ENCODE results near the gene TRIM71.
"Not testable (repeated sequence)": the region's sequence is repeated elsewhere in the genome, so short reads cannot be mapped to it uniquely, and the experiment has no call there.

The TRIM71 gene

DNA sequence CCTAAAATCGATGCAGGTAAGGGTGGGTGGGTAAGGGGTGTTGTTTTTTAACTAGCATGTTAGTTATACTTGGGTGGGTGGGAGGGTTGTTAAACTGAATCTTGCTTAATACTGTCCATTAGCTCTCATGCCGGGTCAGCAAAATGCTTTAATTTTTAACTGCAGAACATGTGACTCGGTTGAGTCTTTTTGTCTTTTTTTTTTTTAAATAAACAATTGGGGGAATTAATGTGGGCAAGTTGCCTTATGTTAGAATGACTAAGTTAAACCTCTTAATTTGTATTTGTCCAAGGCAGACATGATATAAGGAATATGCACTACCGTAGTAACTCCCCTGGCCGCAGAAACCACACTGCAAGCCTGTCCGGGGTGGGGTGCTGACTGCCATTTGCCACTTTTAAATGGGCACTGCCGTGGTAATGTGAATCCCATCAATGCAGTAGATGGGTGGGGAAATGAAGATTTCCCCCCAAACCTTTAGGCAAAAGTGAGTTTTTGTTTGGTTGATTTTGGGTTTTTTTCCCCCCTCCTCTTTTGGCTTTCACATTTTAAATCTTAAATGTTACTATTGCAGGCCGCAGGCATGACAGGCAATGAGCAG is 79.3 kb downstream of the TRIM71 start:
- H3K27me3 Mint-ChIP-seq = peaks cover 30% of the 10 kb centered on the region
- ATAC-seq = no peak
- no peak overlapping the region for H3K4me3 Mint-ChIP-seq
- H3K4me1 Mint-ChIP-seq = no peaks in the 10 kb centered on the region
- H3K27ac Mint-ChIP-seq = no peak overlapping the region
- H3K36me3 Mint-ChIP-seq = no peaks in the 10 kb centered on the region
- H3K9me3 Mint-ChIP-seq = no peaks in the 10 kb centered on the region

- Mint-ChIP-seq H3K4me1 (peaks cover 3% of the 10 kb centered on the region), H3K36me3 (no peaks in the 10 kb centered on the region), H3K27ac (no peak overlapping the region), H3K9me3 (no peaks in the 10 kb centered on the region), H3K27me3 (peaks cover 21% of the 10 kb centered on the region), H3K4me3 (no peak overlapping the region)
- no peak for ATAC-seq
Observed at GRCh38 chr3:32897981-32898623, 80.3 kb downstream of the TRIM71 start.

DNA sequence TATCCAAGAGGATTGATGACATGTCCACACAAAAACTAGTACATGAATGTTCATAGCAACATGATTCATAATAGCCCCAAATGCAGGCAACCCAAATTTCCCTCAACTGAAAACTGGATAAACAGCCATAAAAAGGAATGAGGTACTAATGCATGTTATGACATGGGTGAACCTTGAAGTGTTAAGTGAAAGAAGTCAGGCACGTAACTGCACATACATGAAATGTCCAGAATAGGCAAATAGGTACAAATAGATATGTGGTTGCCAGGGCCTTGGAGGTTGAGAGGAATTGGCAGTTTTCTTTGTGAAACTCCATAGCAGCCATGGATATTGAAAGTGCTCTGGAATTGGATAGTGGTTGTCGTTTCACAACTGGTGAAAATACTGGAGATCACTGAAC is 81.5 kb downstream of the TRIM71 start:
- peaks cover 21% of the 10 kb centered on the region for H3K27me3 Mint-ChIP-seq
- H3K4me1 Mint-ChIP-seq = peaks cover 5% of the 10 kb centered on the region

GRCh38 chr3:32901005-32901932 is 83.5 kb downstream of the TRIM71 start:
- no peak overlapping the region for H3K4me3 Mint-ChIP-seq
- no peak for ATAC-seq
- H3K27me3 Mint-ChIP-seq = peaks cover 21% of the 10 kb centered on the region
- no peak overlapping the region for H3K27ac Mint-ChIP-seq
- H3K36me3 Mint-ChIP-seq = no peaks in the 10 kb centered on the region
- no peaks in the 10 kb centered on the region for H3K9me3 Mint-ChIP-seq
- peaks cover 5% of the 10 kb centered on the region for H3K4me1 Mint-ChIP-seq

More for the DNA sequence above, 81.5 kb downstream of the TRIM71 start:
- H3K4me3 Mint-ChIP-seq = no peak overlapping the region
- no peak for ATAC-seq
- H3K36me3 Mint-ChIP-seq = no peaks in the 10 kb centered on the region
- no peak overlapping the region for H3K27ac Mint-ChIP-seq
- H3K9me3 Mint-ChIP-seq = no peaks in the 10 kb centered on the region

DNA sequence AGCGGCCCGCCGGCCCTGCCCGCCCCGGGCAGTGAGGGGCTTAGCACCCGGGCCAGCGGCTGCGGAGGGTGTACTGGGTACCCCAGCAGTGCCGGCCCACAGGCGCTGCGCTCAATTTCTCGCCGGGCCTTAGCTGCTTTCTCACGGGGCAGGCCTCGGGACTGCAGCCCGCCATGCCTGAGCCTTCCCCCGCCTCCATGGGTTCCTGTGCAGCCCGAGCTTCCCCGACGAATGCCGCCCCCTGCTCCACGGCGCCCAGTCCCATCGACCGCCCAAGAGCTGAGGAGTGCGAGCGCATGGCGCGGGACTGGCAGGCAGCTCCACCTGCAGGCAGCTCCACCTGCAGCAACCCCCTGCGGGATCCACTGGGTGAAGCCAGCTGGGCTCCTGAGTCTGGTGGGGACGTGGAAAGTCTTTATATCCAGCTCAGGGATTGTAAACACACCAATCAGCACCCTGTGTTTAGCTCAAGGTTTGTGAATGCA is 85.1 kb downstream of the TRIM71 start:
- H3K4me3 Mint-ChIP-seq = peak overlapping the region; percentile 80
- peaks cover 20% of the 10 kb centered on the region for H3K27me3 Mint-ChIP-seq
- not testable (repeated sequence) for H3K27ac Mint-ChIP-seq, H3K36me3 Mint-ChIP-seq, ATAC-seq, H3K9me3 Mint-ChIP-seq, H3K4me1 Mint-ChIP-seq

GRCh38 chr3:32903953-32904352 is 86.2 kb downstream of the TRIM71 start:
- Mint-ChIP-seq H3K4me3 (no peak overlapping the region), H3K27me3 (peaks cover 11% of the 10 kb centered on the region), H3K27ac (no peak overlapping the region), H3K4me1 (peaks cover 5% of the 10 kb centered on the region), H3K9me3 (no peaks in the 10 kb centered on the region), H3K36me3 (no peaks in the 10 kb centered on the region)
- no peak for ATAC-seq

GRCh38 chr3:32909999-32910398 is 92.2 kb downstream of the TRIM71 start:
- Mint-ChIP-seq H3K27me3 (no peaks in the 10 kb centered on the region), H3K36me3 (no peaks in the 10 kb centered on the region), H3K27ac (no peak overlapping the region), H3K9me3 (no peaks in the 10 kb centered on the region), H3K4me1 (no peaks in the 10 kb centered on the region), H3K4me3 (no peak overlapping the region)
- ATAC-seq = no peak

GRCh38 chr3:32910954-32911353 is 93.2 kb downstream of the TRIM71 start:
- H3K27me3 Mint-ChIP-seq = no peaks in the 10 kb centered on the region
- H3K4me3 Mint-ChIP-seq = no peak overlapping the region
- no peak for ATAC-seq
- no peaks in the 10 kb centered on the region for H3K36me3 Mint-ChIP-seq
- H3K4me1 Mint-ChIP-seq = no peaks in the 10 kb centered on the region
- H3K27ac Mint-ChIP-seq = no peak overlapping the region
- H3K9me3 Mint-ChIP-seq = no peaks in the 10 kb centered on the region

- no peaks in the 10 kb centered on the region for H3K4me1 Mint-ChIP-seq
- no peaks in the 10 kb centered on the region for H3K27me3 Mint-ChIP-seq
- ATAC-seq = no peak
- no peak overlapping the region for H3K4me3 Mint-ChIP-seq
- H3K9me3 Mint-ChIP-seq = peaks cover 5% of the 10 kb centered on the region
- H3K27ac Mint-ChIP-seq = no peak overlapping the region
- peaks cover 6% of the 10 kb centered on the region for H3K36me3 Mint-ChIP-seq
Observed at GRCh38 chr3:32912046-32912445, 94.2 kb downstream of the TRIM71 start.

GRCh38 chr3:32913790-32914446 is 96.1 kb downstream of the TRIM71 start:
- Mint-ChIP-seq H3K27ac (no peak overlapping the region), H3K4me3 (no peak overlapping the region), H3K9me3 (peaks cover 13% of the 10 kb centered on the region), H3K4me1 (no peaks in the 10 kb centered on the region), H3K27me3 (no peaks in the 10 kb centered on the region), H3K36me3 (peaks cover 11% of the 10 kb centered on the region)
- ATAC-seq = peak; percentile 24

DNA sequence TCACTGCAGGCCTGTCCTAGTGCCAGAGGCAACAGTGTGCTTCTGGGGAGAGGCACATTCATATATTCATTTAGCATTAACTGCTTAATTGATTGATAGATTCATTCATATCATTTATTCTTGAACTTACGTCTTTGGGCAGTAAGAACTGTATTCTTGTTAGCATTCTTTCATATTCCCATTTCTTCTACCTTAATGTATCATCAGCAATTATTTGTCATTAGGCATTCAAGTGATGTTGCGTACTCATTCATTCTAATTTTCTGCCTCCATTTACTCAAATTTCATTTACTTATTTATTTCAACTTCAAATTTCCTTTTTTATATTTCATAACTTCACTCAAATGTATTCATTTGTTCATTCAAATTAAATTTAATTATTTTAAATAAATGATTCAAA is 102.1 kb downstream of the TRIM71 start:
- H3K4me1 Mint-ChIP-seq = no peaks in the 10 kb centered on the region
- peaks cover 11% of the 10 kb centered on the region for H3K36me3 Mint-ChIP-seq
- no peaks in the 10 kb centered on the region for H3K27me3 Mint-ChIP-seq
- peaks cover 13% of the 10 kb centered on the region for H3K9me3 Mint-ChIP-seq
- no peak for ATAC-seq
- no peak overlapping the region for H3K27ac Mint-ChIP-seq
- no peak overlapping the region for H3K4me3 Mint-ChIP-seq

DNA sequence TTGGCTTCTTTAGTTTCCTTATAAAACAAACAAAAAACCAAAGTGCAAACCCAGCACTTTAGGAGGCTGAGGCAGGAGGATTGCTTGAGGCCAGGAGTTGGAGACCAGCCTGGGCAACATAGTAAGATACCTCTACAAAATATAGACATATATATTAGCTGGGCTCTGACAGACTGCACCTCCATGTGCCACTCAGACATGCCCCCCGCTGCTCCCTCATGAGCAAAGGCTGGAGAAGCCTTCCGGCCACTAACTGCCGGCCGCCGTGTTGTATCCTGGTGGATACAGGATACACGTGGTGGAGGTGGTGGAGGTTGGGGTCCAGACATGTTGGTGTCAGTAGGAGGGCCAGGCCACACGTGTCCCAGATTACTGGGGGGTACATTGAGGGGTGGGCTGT is 104.3 kb downstream of the TRIM71 start:
- Mint-ChIP-seq H3K4me3 (no peak overlapping the region), H3K4me1 (no peaks in the 10 kb centered on the region), H3K36me3 (peaks cover 4% of the 10 kb centered on the region), H3K27me3 (no peaks in the 10 kb centered on the region), H3K9me3 (peaks cover 8% of the 10 kb centered on the region), H3K27ac (no peak overlapping the region)
- no peak for ATAC-seq

GRCh38 chr3:32930161-32930560 is 112.4 kb downstream of the TRIM71 start:
- Mint-ChIP-seq H3K27ac (no peak overlapping the region), H3K9me3 (peaks cover 3% of the 10 kb centered on the region), H3K27me3 (peaks cover 17% of the 10 kb centered on the region), H3K4me3 (no peak overlapping the region), H3K36me3 (no peaks in the 10 kb centered on the region), H3K4me1 (no peaks in the 10 kb centered on the region)
- ATAC-seq = no peak

GRCh38 chr3:32931273-32931672 is 113.5 kb downstream of the TRIM71 start:
- not testable (repeated sequence) for H3K9me3 Mint-ChIP-seq, H3K27ac Mint-ChIP-seq, H3K4me1 Mint-ChIP-seq, H3K36me3 Mint-ChIP-seq, H3K4me3 Mint-ChIP-seq, ATAC-seq
- H3K27me3 Mint-ChIP-seq = peaks cover 17% of the 10 kb centered on the region

DNA sequence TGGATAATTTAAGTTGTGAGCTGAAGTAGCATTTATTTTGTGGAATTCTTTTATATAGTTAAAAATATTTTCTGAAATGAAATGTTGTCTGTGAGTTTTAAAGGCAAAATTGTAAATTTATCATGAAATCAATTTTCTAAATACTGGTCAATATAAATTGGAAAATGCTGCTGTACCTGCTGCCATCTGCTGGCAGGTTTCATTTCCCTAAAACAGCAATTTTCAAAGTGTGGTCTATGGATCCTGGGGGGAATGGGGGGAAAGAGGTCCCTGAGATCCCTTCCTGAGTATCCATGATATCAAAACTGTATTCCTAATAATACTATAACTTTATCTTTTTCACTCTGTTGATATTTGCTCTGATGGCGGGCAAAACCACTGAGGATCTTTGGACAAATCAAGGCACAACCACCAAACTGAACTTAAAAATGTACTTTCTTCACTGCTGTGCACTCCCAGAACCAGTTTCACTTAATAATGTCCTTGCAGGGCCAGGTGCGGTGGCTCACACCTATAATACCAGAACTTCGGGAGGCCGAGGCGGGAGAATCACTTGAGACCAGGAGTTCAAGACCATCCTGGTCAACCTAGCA is 116.4 kb downstream of the TRIM71 start:
- no peaks in the 10 kb centered on the region for H3K4me1 Mint-ChIP-seq
- no peaks in the 10 kb centered on the region for H3K36me3 Mint-ChIP-seq
- peaks cover 3% of the 10 kb centered on the region for H3K9me3 Mint-ChIP-seq
- H3K27me3 Mint-ChIP-seq = peaks cover 4% of the 10 kb centered on the region
- no peak for ATAC-seq
- H3K4me3 Mint-ChIP-seq = no peak overlapping the region
- no peak overlapping the region for H3K27ac Mint-ChIP-seq
